IPS DF 19.7 (cell line): ENCODE measurements around the gene SLC6A9.

ENCODE experiments used
- DNase-seq: peaks from one replicate; pipeline ENCODE4 v3.0.0-alpha.2; 2013; ENCODE audit warnings: low read depth, low spot score

Gene SLC6A9

DNA sequence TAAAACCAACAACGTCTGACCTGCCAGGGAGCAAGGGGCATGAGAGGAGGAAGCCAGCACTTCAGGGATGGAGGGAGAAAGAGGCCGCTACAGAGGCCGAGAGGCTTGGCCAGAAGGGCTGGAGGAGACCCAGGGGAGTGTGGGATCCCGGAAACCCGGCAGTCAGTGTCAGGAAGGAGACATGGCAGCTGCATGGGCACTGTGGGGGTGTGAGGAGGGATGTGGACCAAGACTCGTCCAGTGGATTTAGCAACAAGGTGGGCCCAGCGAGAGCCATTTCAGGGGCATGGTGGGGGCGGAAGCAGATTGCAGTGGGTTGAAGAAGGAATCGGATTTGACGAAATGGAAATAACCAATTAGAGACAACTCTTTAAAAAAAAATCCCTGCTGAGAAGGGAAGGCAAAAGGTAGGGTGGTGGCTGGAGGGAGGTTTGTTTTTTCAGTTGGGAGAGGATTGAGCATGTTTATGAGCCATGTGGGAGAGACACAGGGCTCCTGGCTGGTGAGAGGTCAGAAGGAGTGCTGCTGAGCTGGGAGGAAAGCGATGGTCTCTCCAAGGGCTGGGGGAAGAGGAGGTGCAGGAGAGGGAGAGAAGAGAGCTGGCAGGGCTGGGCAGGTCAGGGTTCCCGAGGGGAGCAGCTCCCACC, 47.9 kb downstream of the SLC6A9 start:
- no peak for DNase-seq

DNA sequence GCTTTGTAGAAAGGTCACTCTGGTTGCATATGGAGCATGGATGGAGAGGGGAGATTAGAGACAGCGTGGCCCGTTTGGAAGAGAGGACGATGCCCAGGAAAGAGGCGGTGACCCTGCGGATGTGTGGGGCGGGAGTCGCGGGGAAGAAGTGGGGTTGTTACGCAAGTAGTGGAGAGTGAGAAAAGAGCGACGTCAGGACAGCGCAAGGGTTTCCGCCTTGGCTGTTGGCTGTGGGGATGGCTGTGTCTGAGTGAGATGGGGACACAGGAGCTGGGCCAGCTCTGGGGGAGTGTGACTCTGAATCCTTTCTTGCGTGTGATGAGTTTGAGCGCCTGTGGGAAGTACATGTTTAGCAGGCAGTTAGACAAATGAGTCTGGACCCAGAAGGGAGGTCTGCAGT, 48.5 kb downstream of the SLC6A9 start:
- DNase-seq, result no peak

DNA sequence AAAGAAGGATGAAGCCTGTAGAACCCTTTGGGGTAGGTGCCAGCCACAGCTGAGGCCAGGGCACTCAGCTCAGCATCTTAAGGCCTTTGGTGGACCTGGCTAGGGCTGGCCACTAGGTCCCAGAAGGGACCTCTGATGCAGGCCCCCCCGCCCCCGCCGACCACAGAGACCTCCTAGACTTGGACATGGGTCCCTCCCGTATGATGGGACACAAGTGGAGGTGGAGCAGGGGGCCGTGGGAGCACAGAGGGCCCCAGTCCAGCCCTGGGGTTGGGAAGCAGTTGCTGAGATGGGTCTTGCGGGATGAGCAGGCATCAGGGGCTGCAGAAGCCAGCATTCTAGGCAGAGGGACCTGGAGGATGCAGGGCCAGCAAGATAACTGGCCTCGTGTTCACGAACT, 49.0 kb downstream of the SLC6A9 start:
- no peak for DNase-seq

DNA sequence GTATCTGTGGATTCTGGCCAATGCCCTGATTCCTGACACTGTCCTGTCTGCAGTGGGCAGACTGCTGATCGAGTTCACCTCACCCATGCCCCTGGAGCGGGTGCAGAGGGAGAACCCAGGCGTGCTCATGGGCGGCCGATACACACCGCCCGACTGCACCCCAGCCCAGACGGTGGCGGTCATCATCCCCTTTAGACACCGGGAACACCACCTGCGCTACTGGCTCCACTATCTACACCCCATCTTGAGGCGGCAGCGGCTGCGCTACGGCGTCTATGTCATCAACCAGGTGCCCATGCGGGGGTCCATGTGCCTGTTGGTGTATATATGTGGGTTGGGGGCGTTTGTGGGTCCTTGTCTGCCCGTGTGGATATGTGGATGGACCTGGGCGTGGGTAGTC, 49.6 kb downstream of the SLC6A9 start:
- DNase-seq, result no peak

DNA sequence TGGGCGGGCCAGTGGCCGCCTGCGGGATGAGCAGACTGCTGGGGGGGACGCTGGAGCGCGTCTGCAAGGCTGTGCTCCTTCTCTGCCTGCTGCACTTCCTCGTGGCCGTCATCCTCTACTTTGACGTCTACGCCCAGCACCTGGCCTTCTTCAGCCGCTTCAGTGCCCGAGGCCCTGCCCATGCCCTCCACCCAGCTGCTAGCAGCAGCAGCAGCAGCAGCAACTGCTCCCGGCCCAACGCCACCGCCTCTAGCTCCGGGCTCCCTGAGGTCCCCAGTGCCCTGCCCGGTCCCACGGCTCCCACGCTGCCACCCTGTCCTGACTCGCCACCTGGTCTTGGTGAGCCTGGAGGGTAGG, 50.1 kb downstream of the SLC6A9 start:
- no peak for DNase-seq

DNA sequence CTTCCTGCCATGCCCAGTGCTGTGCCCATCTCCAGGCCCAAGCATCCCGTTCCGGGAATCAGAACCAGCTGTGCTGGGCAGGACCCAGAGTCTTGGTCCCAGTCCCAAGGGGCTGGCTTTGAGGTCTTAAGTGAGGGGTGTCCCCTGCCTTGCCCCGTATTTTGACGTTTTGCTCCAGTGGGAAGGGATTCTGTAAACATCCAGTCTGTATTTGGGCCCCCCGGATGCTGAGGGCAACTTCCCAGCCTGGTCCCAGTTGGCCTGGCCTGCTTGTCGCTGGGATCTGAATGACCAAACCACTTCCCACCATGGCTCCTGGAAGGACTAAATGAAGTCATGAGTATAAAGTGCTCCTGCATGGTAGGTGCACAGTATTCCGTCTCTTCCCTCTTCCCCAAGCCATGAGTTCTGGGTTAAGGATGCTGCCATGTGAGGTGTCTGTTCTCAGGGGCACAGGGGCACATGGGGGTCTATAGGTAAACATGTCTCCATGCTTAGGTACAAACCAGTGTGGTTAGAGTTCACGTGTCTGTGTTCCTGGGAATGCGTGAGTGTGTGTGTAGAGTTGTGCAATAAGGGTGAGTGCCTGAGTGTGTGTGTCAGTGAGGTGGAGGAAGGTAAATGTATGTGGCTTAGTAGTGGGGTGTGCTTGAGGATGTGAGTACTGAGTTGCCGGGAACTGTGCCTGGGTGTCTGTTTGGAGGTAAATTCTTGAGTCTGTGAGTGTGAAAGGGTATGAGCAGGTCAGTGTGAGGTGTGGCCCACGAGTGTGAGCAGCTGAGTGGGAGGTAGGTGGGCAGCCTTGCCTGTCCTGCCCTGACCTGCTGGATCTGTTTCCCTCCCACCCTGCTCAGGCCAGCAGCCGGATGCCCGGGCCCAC, 50.8 kb downstream of the SLC6A9 start:
- no peak for DNase-seq

DNA sequence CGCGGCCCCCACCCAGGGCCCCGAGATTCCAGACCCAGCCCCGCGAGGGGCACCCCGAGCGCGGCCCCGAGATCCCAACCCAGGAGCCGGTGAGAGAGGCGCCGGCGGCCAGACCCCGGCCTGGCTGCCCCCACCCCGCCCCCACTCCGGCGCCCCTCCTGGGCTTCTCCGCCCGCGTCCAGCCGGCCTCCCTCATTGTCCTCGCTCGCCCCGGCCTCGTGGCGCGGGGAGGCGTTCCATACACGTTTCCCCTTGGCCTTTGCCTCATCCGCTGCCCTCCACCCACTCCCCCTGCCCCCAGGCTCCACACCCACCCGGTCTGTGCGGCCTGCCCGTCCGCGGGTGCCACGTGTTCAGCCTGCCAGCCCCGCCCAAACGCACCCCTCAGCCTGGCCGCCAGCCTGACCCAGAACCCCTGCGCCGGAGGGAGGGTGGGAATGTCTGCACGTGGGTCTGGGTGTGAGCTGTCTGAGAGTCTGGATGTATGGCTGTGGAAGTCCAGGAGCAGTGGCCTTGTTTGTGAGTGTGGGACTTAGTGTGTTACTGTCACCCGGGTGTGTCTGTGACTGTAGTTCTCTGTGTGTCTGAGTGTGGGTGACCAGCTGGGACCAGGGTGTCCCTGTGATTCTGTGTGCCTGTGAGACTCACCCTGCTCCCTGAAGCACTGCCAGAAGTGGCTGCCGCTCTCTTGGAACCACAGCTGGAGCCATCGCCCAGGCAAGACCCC, 51.6 kb downstream of the SLC6A9 start:
- DNase-seq, result no peak

DNA sequence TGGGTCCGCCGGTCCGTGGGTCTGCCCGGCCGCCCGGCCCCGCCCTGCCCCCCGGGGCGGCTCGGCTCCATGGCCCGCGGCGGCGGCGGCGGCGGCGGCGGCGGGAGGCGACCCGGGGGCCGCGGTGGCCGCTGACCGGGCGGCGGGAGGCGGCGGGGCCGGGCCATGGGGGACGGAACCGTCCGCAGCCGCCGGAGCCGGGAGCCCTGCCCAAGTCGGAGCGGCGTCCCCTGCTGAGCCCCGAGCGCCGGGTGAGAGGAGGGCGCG, 52.1 kb downstream of the SLC6A9 start:
- no peak for DNase-seq

DNA sequence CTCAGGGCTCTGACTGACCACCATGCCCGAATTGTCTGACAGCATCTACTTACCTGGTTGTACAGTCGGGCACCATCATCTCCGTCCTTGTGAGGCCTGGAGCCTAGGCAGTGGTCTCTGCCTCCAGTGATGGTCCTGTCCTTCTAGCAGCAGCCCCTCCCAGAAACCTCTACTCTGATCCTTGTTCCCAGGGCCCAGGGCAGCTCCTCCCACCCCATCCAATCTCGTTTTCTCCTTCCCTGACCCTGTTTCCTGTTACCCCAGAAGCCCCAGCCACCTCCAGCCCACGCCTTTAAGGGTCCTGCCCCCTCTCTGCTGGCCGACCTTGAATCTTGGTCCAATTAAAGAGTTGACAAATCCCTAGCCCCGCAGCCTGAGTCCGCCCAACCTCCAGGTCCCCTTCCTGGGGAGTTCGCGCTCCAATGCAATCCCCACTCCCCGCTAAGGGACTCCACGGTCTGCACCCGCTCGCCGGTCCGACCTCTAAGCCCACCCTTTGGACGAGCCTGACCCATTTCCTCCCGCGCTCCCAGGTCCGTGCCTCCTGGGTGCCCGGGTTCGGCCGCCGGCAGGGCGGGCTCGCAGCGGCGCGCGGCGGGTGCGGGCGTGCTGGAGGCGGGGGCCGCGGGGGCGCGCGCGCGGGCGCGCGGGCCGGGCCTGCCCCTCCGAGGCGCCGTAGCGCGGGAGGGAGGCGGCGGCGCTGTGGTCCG, 52.6 kb downstream of the SLC6A9 start, which contains the start of gene B4GALT2:
TSS of gene B4GALT2 (plus strand) at position 660 of the 710 bp plus-strand sequence. CDS start 1,951 bp downstream, outside the sequence.
- no peak for DNase-seq

DNA sequence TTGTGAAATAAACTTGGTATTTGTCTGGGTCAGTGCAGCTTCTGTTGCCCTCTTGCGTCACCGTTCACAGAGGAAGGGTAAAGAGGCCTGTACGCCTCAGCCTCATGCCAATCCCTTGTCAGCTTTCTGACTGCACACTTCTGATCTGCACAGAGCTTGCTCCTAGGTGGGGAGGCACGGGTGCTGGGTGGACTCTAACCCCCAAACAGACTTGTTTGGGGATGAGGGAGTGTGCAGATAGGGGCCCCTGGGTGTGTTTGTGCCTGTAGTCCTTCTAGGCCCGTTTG, 53.1 kb downstream of the SLC6A9 start:
- DNase-seq, result no peak

DNA sequence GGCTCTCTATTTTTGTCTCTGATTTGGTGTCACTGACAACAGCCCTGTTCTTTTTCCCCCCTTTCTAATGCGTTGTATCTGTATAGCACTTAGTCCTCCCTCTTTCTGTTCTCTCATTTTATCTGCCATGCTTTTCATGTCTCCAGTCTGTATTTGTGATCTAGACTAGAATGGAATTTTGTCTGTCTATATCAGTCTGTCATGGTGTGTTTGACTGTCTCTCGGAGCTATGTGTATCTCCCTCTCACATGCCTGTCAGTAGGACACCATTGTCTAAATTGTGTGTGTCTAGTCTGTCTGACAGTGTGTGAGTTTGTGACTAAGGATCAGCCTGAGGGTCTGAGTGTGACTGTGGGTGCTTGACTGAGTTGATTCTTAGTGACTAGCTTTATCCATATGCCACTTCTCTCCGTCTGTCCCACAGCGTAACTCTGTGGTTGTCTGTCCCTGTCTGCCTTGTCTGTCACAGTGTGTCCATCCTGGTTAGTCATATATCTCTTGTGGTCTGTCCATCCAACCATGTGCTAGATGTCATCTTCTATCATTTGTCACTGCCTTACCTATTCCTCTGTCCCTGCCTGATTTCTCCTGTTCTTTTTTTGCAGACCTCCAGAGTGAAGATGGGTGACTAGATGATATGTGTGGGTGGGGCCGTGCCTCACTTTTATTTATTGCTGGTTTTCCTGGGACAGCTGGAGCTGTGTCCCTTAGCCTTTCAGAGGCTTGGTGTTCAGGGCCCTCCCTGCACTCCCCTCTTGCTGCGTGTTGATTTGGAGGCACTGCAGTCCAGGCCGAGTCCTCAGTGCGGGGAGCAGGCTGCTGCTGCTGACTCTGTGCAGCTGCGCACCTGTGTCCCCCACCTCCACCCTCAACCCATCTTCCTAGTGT, 53.6 kb downstream of the SLC6A9 start:
- no peak for DNase-seq

DNA sequence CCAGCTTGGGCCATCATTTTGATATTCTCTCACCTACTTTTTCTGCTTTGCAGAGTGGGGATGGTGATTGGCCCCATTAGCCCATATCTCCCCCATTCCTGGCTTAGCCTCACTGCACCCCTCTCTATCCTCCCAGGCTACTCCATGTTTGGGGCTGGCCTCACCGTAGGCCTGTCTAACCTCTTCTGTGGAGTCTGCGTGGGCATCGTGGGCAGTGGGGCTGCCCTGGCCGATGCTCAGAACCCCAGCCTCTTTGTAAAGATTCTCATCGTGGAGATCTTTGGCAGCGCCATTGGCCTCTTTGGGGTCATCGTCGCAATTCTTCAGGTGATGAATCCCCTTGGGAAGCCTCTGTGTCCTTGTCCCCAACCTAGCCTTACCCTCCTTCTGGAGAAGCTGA, 54.4 kb downstream of the SLC6A9 start:
- no peak for DNase-seq

DNA sequence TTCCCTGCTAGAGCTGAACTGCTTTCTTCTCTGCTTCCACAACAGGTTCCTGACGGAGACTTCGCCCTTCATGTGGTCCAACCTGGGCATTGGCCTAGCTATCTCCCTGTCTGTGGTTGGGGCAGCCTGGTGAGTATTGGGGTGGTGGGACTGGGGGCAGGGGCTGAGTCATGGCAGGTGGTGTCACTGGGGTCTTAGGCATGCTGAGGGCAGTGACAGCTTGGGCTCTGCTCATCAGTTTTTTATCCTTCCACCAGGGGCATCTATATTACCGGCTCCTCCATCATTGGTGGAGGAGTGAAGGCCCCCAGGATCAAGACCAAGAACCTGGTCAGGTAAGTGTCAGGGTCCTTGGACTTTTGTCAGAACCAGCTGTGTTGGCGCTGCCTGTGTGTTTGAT, 55.2 kb downstream of the SLC6A9 start:
- DNase-seq, result no peak

DNA sequence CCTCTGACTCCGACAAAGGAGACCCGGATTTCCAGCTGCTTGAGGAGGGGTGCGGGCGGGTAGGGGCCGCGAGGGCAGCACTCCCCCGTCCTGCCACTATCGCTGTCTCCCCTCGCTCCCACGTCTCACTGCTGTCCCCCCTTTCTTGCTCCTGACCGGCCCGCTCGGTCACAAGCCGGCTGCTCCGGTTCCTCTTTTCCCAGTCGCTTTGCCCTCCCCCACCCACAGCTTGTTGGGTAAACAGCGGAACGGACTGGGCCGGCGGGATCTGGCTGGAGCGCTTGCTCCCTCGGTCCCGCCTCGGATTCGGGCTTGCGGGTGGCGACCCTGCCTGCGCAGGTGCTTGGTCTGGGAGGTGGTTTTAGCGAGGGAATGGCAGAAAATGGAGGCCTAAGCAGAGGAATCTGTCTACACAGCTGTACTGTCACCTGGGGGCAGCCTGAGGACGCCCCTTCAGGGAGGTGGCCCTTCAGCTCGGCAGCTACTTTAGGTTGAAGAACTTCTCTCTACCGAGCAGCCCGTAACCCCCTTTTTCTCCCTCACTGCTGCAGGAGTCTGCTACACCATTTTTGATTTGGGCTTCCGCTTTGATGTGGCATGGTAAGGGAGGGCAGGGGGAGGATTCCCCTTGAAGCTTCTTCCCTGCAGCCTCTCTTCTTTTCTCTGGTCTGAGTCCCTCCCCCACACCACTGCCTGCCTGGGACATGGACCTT, 55.9 kb downstream of the SLC6A9 start:
- no peak for DNase-seq

DNA sequence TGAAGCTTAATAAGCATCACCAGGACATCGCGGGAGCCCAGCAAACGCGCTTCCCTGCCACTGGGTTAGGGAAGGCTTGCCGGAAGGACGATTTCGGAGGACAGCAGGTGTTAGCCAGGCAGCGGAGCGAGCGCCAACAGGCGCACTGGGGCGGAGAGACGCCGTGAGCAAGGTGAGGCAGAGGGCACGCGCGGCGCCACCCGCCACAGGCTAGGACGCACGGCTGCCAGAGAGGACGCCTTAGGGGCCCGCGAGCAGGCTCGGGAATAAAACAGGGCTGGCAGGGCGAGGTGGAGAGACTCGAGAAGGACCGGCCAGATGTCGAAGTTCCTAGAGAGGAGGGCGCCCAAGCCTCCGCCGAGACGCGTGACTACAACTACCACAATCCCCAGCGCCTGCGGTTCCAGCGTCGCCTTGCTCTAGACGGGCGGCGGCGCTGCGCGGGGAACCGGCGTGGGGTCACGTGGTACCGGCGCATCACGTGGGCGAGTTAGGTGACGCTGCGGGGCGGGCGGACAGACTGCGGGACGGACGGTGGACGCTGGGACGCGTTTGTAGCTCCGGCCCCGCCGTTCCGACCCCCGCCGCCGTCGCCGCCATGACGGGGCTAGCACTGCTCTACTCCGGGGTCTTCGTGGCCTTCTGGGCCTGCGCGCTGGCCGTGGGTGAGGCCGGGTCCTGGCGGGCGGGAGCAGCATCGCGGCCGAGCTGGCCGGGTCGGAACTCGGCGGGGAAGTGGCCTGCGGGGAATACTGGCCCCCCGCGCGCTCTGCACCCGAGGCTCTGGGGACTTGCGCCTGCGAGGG, 56.6 kb downstream of the SLC6A9 start, which contains the start of gene ATP6V0B:
TSS of gene ATP6V0B (plus strand) at position 518 of the 806 bp plus-strand sequence. CDS start at position 599, 81 bp downstream.
- DNase-seq, result peak; percentile 85

DNA sequence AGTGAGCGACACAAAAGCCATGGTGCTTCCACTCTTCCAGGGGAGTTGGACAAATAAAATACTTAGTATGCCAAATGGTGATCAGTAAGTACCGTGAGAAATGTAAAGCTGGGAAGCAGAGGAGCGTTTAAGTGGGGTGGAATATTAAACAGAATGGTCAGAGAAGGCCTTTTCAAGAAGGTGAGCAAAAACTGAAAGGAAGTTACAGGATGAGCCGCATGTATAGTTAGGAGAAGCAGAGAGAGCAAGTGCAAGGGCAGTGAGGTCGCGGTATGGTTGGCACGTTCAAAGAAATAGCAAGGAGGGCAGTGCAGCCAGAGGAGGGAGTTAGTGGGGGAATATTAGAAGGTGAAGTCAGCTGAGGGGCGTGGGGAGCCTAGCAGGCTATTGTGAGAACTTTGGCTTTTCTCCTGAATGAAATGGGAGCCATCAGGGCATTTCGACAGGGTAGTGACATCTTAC, 57.2 kb downstream of the SLC6A9 start:
- DNase-seq, result no peak

DNA sequence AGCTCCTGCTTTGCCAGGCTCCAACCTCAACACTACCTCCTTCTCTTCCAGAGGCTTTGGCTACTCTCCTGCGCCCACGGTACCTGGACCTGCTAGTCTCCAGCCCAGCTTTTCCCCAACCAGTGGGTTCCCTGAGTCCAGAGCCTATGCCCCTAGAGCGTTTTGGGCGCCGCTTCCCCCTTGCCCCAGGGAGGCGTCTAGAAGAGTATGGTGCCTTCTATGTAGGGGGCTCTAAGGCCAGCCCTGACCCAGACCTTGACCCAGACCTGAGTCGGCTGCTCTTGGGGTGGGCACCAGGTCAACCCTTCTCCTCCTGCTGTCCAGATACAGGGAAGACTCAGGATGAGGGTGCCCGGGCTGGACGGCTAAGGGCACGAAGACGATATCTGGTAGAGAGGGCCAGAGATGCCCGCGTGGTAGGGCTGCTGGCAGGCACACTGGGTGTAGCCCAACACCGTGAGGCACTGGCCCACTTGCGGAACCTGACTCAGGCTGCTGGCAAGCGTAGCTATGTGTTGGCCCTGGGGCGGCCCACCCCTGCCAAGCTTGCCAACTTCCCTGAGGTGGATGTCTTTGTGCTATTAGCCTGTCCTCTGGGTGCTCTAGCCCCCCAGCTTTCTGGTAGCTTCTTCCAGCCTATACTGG, 59.8 kb downstream of the SLC6A9 start:
- no peak for DNase-seq

DNA sequence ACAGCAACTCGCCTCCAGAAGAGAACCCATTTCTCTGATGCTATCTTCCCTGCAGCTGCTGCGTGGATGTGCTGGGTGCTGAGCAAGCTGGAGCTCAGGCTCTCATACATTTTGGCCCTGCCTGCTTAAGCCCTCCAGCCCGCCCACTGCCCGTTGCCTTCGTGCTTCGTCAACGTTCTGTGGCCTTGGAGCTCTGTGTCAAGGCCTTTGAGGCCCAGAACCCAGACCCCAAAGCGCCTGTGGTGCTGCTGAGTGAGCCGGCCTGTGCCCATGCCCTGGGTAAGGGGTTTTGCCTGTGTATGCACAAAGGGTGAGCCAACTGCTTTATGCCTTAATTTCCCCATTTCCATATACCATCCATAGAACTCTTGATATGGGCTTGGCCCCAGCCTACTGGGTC, 60.4 kb downstream of the SLC6A9 start:
- DNase-seq, result no peak

DNA sequence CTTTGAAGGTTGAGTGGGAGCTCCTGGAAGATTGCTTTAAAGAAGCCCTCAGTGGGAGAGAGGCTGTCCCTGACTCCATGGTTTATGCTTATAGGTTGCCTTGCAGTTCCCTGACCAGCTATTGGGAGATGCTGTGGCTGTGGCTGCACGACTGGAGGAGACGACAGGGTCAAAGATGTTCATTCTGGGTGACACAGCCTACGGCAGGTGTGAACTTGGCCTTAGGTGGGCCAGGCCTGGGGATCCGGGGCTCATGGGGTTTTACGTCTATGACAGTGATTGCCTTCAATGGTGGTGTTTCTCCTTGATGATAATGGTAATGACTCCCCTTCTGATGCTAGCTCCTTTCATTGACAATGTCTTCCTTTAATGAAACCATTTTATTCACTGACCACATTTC, 60.8 kb downstream of the SLC6A9 start:
- DNase-seq, result no peak
